NB4 (cell line): ENCODE data around the gene ADGRG1.

Experiments
- MYC ChIP-seq: IDR thresholded peaks from 2 replicates; pipeline ENCODE4 v1.6.1; 2011; ENCODE audit warnings: low read depth, low read length
- POLR2A ChIP-seq: IDR thresholded peaks from 2 replicates; pipeline ENCODE4 v1.6.1; 2011; ENCODE audit warnings: mild to moderate bottlenecking; ENCODE audit not compliant: insufficient read length; ENCODE audit errors: extremely low read depth
- TF ChIP-seq, protein P1 (sequence below): IDR thresholded peaks from one replicate; pipeline ENCODE4 v1.5.1; 2012; ENCODE audit warnings: low read depth, low read length
- TF ChIP-seq, protein P2 (sequence below): IDR thresholded peaks from 2 replicates; pipeline ENCODE4 v1.6.1; 2011; ENCODE audit warnings: low read depth, low read length

DNA sequence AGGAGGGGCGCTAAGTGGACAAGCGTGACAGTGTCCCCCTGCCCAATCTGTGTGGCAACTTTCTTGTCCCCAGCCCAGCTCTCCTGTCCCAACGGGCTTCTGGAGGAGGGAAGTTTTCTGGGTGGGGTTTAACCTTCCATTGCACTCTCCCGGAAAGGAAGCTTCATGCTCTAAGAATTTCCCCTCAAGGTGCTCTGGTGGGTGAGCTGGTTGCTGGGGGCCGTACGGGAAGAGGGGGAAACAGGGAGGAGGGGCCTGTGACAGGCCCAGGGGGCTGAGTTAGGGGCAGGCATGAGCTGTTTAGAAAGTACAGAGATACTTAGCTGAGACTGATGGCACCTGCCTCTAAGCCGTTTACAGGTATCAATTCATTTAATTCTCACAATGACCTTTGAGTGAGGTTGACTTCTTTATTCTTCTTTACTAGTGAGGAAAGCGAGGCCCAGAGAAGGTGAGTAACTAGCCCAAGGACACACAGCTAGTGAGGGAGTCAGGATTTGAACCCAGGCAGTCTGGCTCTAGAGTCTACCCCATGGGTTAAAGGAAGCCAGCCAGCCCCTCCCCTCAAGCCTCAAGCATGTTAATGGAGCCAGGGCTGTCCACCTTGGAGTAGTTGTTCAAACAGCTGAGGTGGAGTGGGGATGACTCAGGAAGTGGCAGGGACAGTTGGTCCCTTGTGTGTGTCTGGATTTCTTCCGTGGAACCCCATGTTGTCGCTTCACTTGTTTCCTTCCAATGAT is 18.9 kb downstream of the ADGRG1 start:
- TF ChIP-seq, protein P1, sequence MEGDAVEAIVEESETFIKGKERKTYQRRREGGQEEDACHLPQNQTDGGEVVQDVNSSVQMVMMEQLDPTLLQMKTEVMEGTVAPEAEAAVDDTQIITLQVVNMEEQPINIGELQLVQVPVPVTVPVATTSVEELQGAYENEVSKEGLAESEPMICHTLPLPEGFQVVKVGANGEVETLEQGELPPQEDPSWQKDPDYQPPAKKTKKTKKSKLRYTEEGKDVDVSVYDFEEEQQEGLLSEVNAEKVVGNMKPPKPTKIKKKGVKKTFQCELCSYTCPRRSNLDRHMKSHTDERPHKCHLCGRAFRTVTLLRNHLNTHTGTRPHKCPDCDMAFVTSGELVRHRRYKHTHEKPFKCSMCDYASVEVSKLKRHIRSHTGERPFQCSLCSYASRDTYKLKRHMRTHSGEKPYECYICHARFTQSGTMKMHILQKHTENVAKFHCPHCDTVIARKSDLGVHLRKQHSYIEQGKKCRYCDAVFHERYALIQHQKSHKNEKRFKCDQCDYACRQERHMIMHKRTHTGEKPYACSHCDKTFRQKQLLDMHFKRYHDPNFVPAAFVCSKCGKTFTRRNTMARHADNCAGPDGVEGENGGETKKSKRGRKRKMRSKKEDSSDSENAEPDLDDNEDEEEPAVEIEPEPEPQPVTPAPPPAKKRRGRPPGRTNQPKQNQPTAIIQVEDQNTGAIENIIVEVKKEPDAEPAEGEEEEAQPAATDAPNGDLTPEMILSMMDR: no peak
- no peak for TF ChIP-seq POLR2A
- no peak for TF ChIP-seq MYC
- TF ChIP-seq, protein P2, sequence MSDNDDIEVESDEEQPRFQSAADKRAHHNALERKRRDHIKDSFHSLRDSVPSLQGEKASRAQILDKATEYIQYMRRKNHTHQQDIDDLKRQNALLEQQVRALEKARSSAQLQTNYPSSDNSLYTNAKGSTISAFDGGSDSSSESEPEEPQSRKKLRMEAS: no peak
